ENCODE data around the gene FKBP7. TPM values are rescaled to one million over a fixed set of nuclear protein-coding genes. Genes with fewer than 3 reads are reported as not detected.

FKBP7 gene
- total and polyA plus RNA-seq, 2 of the 8 experiments (the other 6 are each of a cell fraction or from before 2014, with no cell fraction given), result 3.6 to 7.0 TPM

- Histone ChIP-seq H3K27ac (ENCODE audit: low read depth, low read length) (no peak overlapping the region), H2AK5ac (ENCODE audit: low read depth, low read length) (no peak overlapping the region), H4K8ac (ENCODE audit: extremely low read depth, insufficient read depth, low read length) (no peak overlapping the region), H2AFZ (ENCODE audit: low read length) (no peak overlapping the region), H3K56ac (replicated peaks; ENCODE audit: insufficient read length, low read depth, low read length) (no peak overlapping the region), H3K9me3 (ENCODE audit: insufficient read depth in 2 of 2, low read depth in 1 of 2, low read length in 1 of 2) (no peaks in the 10 kb centered on the region), H4K91ac (replicated peaks; ENCODE audit: insufficient read length, low read length) (no peak overlapping the region), H2BK15ac (ENCODE audit: low read length) (no peak overlapping the region), H3K4me2 (ENCODE audit: insufficient read depth in 1 of 2, low read depth in 2 of 2, low read length in 2 of 2) (no peak overlapping the region; a peak in 1 of 4 replicates), H3K4me3 (ENCODE audit: extremely low read depth in 1 of 4, insufficient read depth in 2 of 4, low read depth in 3 of 4, low read length in 4 of 4) (no peak overlapping the region), H3K36me3 (ENCODE audit: control insufficient read depth in 2 of 4, insufficient read depth in 4 of 4, low read length in 3 of 4) (peaks cover 0 to 18% (median 11%) of the 10 kb centered on the region in 4 experiments; a peak in 6 of 8 replicates), H2BK20ac (ENCODE audit: low read length) (no peak overlapping the region), H3K23me2 (ENCODE audit: low read depth, low read length) (peaks cover 5% of the 10 kb centered on the region), H3K4ac (replicated peaks; ENCODE audit: insufficient read length, low read depth, low read length) (no peak overlapping the region), H3K23ac (ENCODE audit: insufficient read length) (no peak overlapping the region), H2BK12ac (ENCODE audit: low read depth, low read length) (no peak overlapping the region), H3K18ac (ENCODE audit: extremely low read depth, low read length) (no peak overlapping the region), H2BK5ac (ENCODE audit: low read depth, low read length) (no peak overlapping the region), H4K5ac (ENCODE audit: insufficient read length, low read depth, low read length) (no peak overlapping the region), H4K20me1 (replicated peaks in 1 of 2; ENCODE audit: control insufficient read depth in 1 of 2, insufficient read depth in 2 of 2, low read length in 2 of 2) (peaks cover 4% of the 10 kb centered on the region in 2 experiments), H3K4me1 (replicated peaks in 1 of 4; ENCODE audit: control insufficient read depth in 3 of 4, insufficient read depth in 4 of 4, low read length in 3 of 4) (peaks cover 0 to 2% (median 0%) of the 10 kb centered on the region in 4 experiments; a peak in 2 of 7 replicates), H3K14ac (ENCODE audit: insufficient read length) (no peak overlapping the region), H3K79me2 (ENCODE audit: control insufficient read depth in 1 of 2, insufficient read depth in 2 of 2, low read length in 2 of 2) (peaks cover 8 to 26% of the 10 kb centered on the region in 2 experiments), H3K27me3 (replicated peaks in 1 of 4; ENCODE audit: control insufficient read depth in 3 of 4, extremely low read depth in 1 of 4, insufficient read depth in 3 of 4, low read length in 3 of 4) (no peaks in the 10 kb centered on the region), H3K79me1 (ENCODE audit: low read depth, low read length) (peaks cover 6% of the 10 kb centered on the region; the same call in 1 of the 2 replicates), H2BK120ac (replicated peaks; ENCODE audit: low read depth, low read length) (no peak overlapping the region), H3K9ac (replicated peaks in 1 of 4; ENCODE audit: extremely low read depth in 1 of 4, low read depth in 3 of 4, low read length in 3 of 4) (no peak overlapping the region)
- POLR2A ChIA-PET (ENCODE audit: partially characterized antibody), result interaction anchor here (0.9 to 3.1 kb wide), 7 partner anchors 9 to 48 kb away, joined by 3 to 30 read pairs (median 8); partner anchors contain the start of gene PLEKHA3
- WGBS, 2 experiments (ENCODE audit: extremely low coverage in 1 of 2, insufficient coverage in 1 of 2, insufficient read length in 1 of 2, insufficient replicate concordance in 2 of 2, low coverage in 1 of 2, low lambda C conversion rate in 2 of 2, missing lambda C conversion rate in 1 of 2), result 97% methylated on average over 2 of the region's 2 CpGs; no CpG with 5 or more reads in 1 of the 2 experiments
- CTCF ChIA-PET (ENCODE audit: partially characterized antibody), result interaction anchor here (0.7 kb wide), 1 partner anchor 471 kb away, joined by 4 read pairs; no protein-coding TSS in a partner anchor
- FAIRE-seq (no peak), DNase-seq (ENCODE audit: low read depth in 1 of 2, low spot score in 2 of 2) (no peak)
- TF ChIP-seq PHF8 (conservative IDR thresholded peaks at IDR 0.05; ENCODE audit: low read depth, low read length), result no peak
- no peak for TF ChIP-seq SRF (IDR thresholded peaks at IDR 0.05; ENCODE audit: low read depth, low read length)
- TF ChIP-seq SIN3A (conservative IDR thresholded peaks at IDR 0.05 in 1 of 2, IDR thresholded peaks at IDR 0.05 in 1 of 2; ENCODE audit: low read depth in 1 of 2, low read length in 2 of 2), result no peak
- no peak for TF ChIP-seq HDAC2 (IDR thresholded peaks at IDR 0.05; ENCODE audit: borderline replicate concordance in 1 of 2, low read depth in 2 of 2, low read length in 2 of 2)
- no peak for TF ChIP-seq RFX5 (IDR thresholded peaks at IDR 0.05; ENCODE audit: borderline replicate concordance, low read depth, low read length)
- TF ChIP-seq SUZ12 (IDR thresholded peaks at IDR 0.05; ENCODE audit: low read length), result no peak
- TF ChIP-seq BRCA1 (IDR thresholded peaks at IDR 0.05; ENCODE audit: low read depth, low read length), result no peak
- TF ChIP-seq GABPA (IDR thresholded peaks at IDR 0.05; ENCODE audit: borderline replicate concordance, insufficient read depth, low read length), result no peak
- no peak for TF ChIP-seq SP2 (IDR thresholded peaks at IDR 0.05; ENCODE audit: low read length)
- no peak for TF ChIP-seq CBX8 (IDR thresholded peaks at IDR 0.05; ENCODE audit: borderline replicate concordance, low read depth, low read length)
- TF ChIP-seq TCF12 (IDR thresholded peaks at IDR 0.05; ENCODE audit: low read depth, low read length), result no peak
- TF ChIP-seq TEAD4 (IDR thresholded peaks at IDR 0.05; ENCODE audit: low read depth, low read length), result no peak
- TF ChIP-seq POLR2A (IDR thresholded peaks at IDR 0.05; ENCODE audit: control extremely low read depth in 1 of 2, low read depth in 2 of 2, low read length in 2 of 2), result no peak
Measured at GRCh38 chr2:178452334-178452733, 26.1 kb downstream of the FKBP7 start.

Measured in H1 (cell line).